WTC11 (cell line): ENCODE data around the gene LSR. TPM values are rescaled to one million over a fixed set of nuclear protein-coding genes. Genes with fewer than 3 reads are reported as not detected.

Experiments
- ATAC-seq: fragments of 200-7000 bp; cut with Tn5 transposase; 2 replicates; pipeline ENCODE4 v1.10.0; 2021; ENCODE audit warnings: mild to moderate bottlenecking, moderate library complexity
- CTCF ChIA-PET: fragments of 300-600 bp; sonication (Branson Sonifier 250); formaldehyde crosslinking; loops from one replicate; lab custom pipeline; 2021; ENCODE audit warnings: antibody characterized with exemption; lab: Charles Lee
- POLR2A ChIA-PET: fragments of 350-600 bp; sonication (Branson Sonifier 250); formaldehyde crosslinking; loops from one replicate; lab custom pipeline; 2021; ENCODE audit warnings: antibody characterized with exemption; lab: Charles Lee
- DNase-seq: peaks from one replicate; pipeline ENCODE4 v3.0.0; 2021; ENCODE audit warnings: low spot score
- H3K27ac Mint-ChIP-seq: 2 replicates; pipeline ENCODE4 v1.8.0; 2021; ENCODE audit warnings: mixed read lengths
- H3K27me3 Mint-ChIP-seq: 2 replicates; pipeline ENCODE4 v1.8.0; 2021; ENCODE audit warnings: low read depth, mild to moderate bottlenecking, moderate library complexity, mixed read lengths
- H3K36me3 Mint-ChIP-seq: 2 replicates; pipeline ENCODE4 v1.8.0; 2021; ENCODE audit warnings: mixed read lengths
- H3K4me1 Mint-ChIP-seq: 2 replicates; pipeline ENCODE4 v1.8.0; 2022; ENCODE audit warnings: mixed read lengths
- H3K4me3 Mint-ChIP-seq: 2 replicates; pipeline ENCODE4 v1.8.0; 2021; ENCODE audit warnings: mild to moderate bottlenecking, moderate library complexity, mixed read lengths
- H3K9me3 Mint-ChIP-seq: 2 replicates; pipeline ENCODE4 v1.8.0; 2021; ENCODE audit warnings: mixed read lengths
- CDX4 ChIP-seq: fragments of 250-450 bp; sonication (Bioruptor Pico); IDR thresholded peaks from 2 replicates; pipeline ENCODE4 v1.9.0; 2021; ENCODE audit warnings: moderate library complexity, mild to moderate bottlenecking, inconsistent platforms, borderline replicate concordance
- CREB1 ChIP-seq: sonication (generic); formaldehyde crosslinking; IDR thresholded peaks from 2 replicates; pipeline ENCODE4 v1.8.0; 2023; ENCODE audit warnings: mild to moderate bottlenecking, missing genetic modification reagents
- CTCF ChIP-seq: fragments of 200-600 bp; IDR thresholded peaks from 2 replicates; pipeline ENCODE4 v1.8.0; 2022; ENCODE audit warnings: antibody characterized with exemption
- ERG ChIP-seq: fragments of 250-450 bp; sonication (Bioruptor Pico); IDR thresholded peaks from 2 replicates; pipeline ENCODE4 v1.8.0; 2021; ENCODE audit warnings: mild to moderate bottlenecking
- ESRRA ChIP-seq: sonication (generic); formaldehyde crosslinking; IDR thresholded peaks from 2 replicates; pipeline ENCODE4 v1.8.1; 2022; ENCODE audit warnings: mild to moderate bottlenecking, missing genetic modification reagents, borderline replicate concordance
- ETV6 ChIP-seq: sonication (generic); formaldehyde crosslinking; IDR thresholded peaks from 2 replicates; pipeline ENCODE4 v1.8.1; 2022; ENCODE audit warnings: mild to moderate bottlenecking, missing genetic modification reagents
- FOXP1 ChIP-seq: sonication (generic); formaldehyde crosslinking; IDR thresholded peaks from 2 replicates; pipeline ENCODE4 v1.8.0; 2022; ENCODE audit warnings: missing genetic modification reagents, mild to moderate bottlenecking, moderate library complexity, borderline replicate concordance
- FOXP4 ChIP-seq: sonication (generic); formaldehyde crosslinking; IDR thresholded peaks from 2 replicates; pipeline ENCODE4 v1.8.0; 2022; ENCODE audit warnings: mild to moderate bottlenecking, missing genetic modification reagents
- MLX ChIP-seq: sonication (generic); formaldehyde crosslinking; IDR thresholded peaks from 2 replicates; pipeline ENCODE4 v1.8.1; 2023; ENCODE audit warnings: mild to moderate bottlenecking, missing genetic modification reagents, moderate library complexity
- MXD4 ChIP-seq: fragments of 250-450 bp; sonication (Bioruptor Pico); IDR thresholded peaks from 2 replicates; pipeline ENCODE4 v1.8.0; 2021; ENCODE audit warnings: mild to moderate bottlenecking, moderate library complexity, borderline replicate concordance
- MYBL2 ChIP-seq: sonication (generic); formaldehyde crosslinking; IDR thresholded peaks from 2 replicates; pipeline ENCODE4 v1.8.1; 2023; ENCODE audit warnings: mild to moderate bottlenecking, moderate library complexity, missing genetic modification reagents
- NFATC4 ChIP-seq: fragments of 250-450 bp; sonication (Bioruptor Pico); IDR thresholded peaks from 2 replicates; pipeline ENCODE4 v1.9.0; 2021; ENCODE audit warnings: mild to moderate bottlenecking
- NR2C2 ChIP-seq: sonication (generic); formaldehyde crosslinking; IDR thresholded peaks from 2 replicates; pipeline ENCODE4 v1.8.0; 2022; ENCODE audit warnings: mild to moderate bottlenecking, missing genetic modification reagents
- RORB ChIP-seq: fragments of 250-450 bp; sonication (Bioruptor Pico); IDR thresholded peaks from 2 replicates; pipeline ENCODE4 v1.9.0; 2021; ENCODE audit warnings: mild to moderate bottlenecking
- TCF7 ChIP-seq: sonication (generic); formaldehyde crosslinking; IDR thresholded peaks from 2 replicates; pipeline ENCODE4 v1.8.0; 2022; ENCODE audit warnings: mild to moderate bottlenecking, low read depth, missing genetic modification reagents, moderate library complexity
- TEAD1 ChIP-seq: sonication (generic); formaldehyde crosslinking; IDR thresholded peaks from 2 replicates; pipeline ENCODE4 v1.8.0; 2022; ENCODE audit warnings: mild to moderate bottlenecking, missing genetic modification reagents
- ZBTB43 ChIP-seq: sonication (generic); formaldehyde crosslinking; IDR thresholded peaks from 2 replicates; pipeline ENCODE4 v1.8.1; 2023; ENCODE audit warnings: mild to moderate bottlenecking, missing genetic modification reagents
- ZNF396 ChIP-seq: fragments of 250-450 bp; sonication (Bioruptor Pico); IDR thresholded peaks from 2 replicates; pipeline ENCODE4 v1.8.0; 2021; ENCODE audit warnings: mild to moderate bottlenecking, moderate library complexity, borderline replicate concordance
- ZNF423 ChIP-seq: fragments of 250-450 bp; sonication (Bioruptor Pico); IDR thresholded peaks from 2 replicates; pipeline ENCODE4 v2.1.2; 2022; ENCODE audit warnings: mild to moderate bottlenecking, moderate library complexity
- ZNF425 ChIP-seq: fragments of 250-450 bp; sonication (Bioruptor Pico); conservative IDR thresholded peaks from 2 replicates; pipeline ENCODE4 v1.9.0; 2021; ENCODE audit warnings: mild to moderate bottlenecking
- ZNF532 ChIP-seq: fragments of 250-450 bp; sonication (Bioruptor Pico); IDR thresholded peaks from 2 replicates; pipeline ENCODE4 v1.9.0; 2021; ENCODE audit warnings: mild to moderate bottlenecking, borderline replicate concordance
- ZNF671 ChIP-seq: fragments of 250-450 bp; sonication (Bioruptor Pico); IDR thresholded peaks from 2 replicates; pipeline ENCODE4 v1.8.0; 2021; ENCODE audit warnings: mild to moderate bottlenecking
- total RNA-seq: library from RNA; stranded (reverse); gene quantifications from 3 replicates; pipeline ENCODE4 v1.2.3, GENCODE V29; 2021

LSR gene
- total RNA-seq, 1 experiment from 2014 or later = 130 TPM

GRCh38 chr19:35291259-35291658 lies 42.5 kb downstream of the LSR start (continued):
- no peak for TF ChIP-seq RORB (CRISPR knock-in tag)
- no peak for TF ChIP-seq NFATC4
- TF ChIP-seq FOXP1 (CRISPR knock-in tag) = no peak

- no peak for TF ChIP-seq CTCF
- TF ChIP-seq ERG (CRISPR knock-in tag) = no peak
- no peak for TF ChIP-seq ZNF423 (CRISPR knock-in tag)
- no peak for TF ChIP-seq ZNF532 (CRISPR knock-in tag)
- no peak for TF ChIP-seq MYBL2
- no peak for TF ChIP-seq ZNF425 (CRISPR knock-in tag)
- no peak for TF ChIP-seq ETV6 (CRISPR knock-in tag)
- TF ChIP-seq NR2C2 (CRISPR knock-in tag) = no peak
- TF ChIP-seq MLX (CRISPR knock-in tag) = no peak
- TF ChIP-seq CDX4 (CRISPR knock-in tag) = no peak
- no peak for TF ChIP-seq ZBTB43
- no peak for TF ChIP-seq CREB1 (CRISPR knock-in tag)
- TF ChIP-seq TCF7 (CRISPR knock-in tag) = no peak
- TF ChIP-seq MXD4 (CRISPR knock-in tag) = no peak
- TF ChIP-seq ESRRA (CRISPR knock-in tag) = no peak
- TF ChIP-seq ZNF671 (CRISPR knock-in tag) = no peak
- TF ChIP-seq TEAD1 (CRISPR knock-in tag) = no peak
- no peak for TF ChIP-seq FOXP4 (CRISPR knock-in tag)
- no peak for TF ChIP-seq ZNF396
- Mint-ChIP-seq H3K27ac (peak within 1 kb of the TSS; percentile 16; the same call in 1 of the 2 replicates), H3K4me3 (no peak within 1 kb of the TSS)
Measured at GRCh38 chr19:35291916-35292315, 43.1 kb downstream of the LSR start, which contains the start of gene MAG. MAG (plus strand) TSS chr19:35292161; CDS start chr19:35295409, 3,248 bp downstream.

More at GRCh38 chr19:35291916-35292315, 43.1 kb downstream of the LSR start, which contains the start of gene MAG:
- H3K9me3 Mint-ChIP-seq = no peaks in the 10 kb centered on the region
- H3K36me3 Mint-ChIP-seq = no peaks in the 10 kb centered on the region
- no peak for DNase-seq
- H3K27me3 Mint-ChIP-seq = no peaks in the 10 kb centered on the region; the same call in 1 of the 2 replicates
- H3K4me1 Mint-ChIP-seq = peaks cover 14% of the 10 kb centered on the region
- ChIA-PET CTCF (interaction anchor here (1.0 to 1.1 kb wide), 2 partner anchors 22 to 61 kb away, joined by 3 to 4 read pairs; no protein-coding TSS in a partner anchor), POLR2A (no interaction called here)
- ATAC-seq = no peak
